Right lung (tissue), 5 donors: Measurements from ENCODE around the gene ABCG4. TPM values are rescaled to one million over a fixed set of nuclear protein-coding genes. Genes with fewer than 3 reads are reported as not detected.
A peak's percentile ranks its signal among the peaks of the same experiment; 100 is the strongest.
"Not testable (repeated sequence)": the region's sequence is repeated elsewhere in the genome, so short reads cannot be mapped to it uniquely, and the experiment has no call there.

Experiments
- DNase-seq, 2 donors: peaks; one replicate each; pipeline ENCODE4 v3.0.0-alpha.2; 2013
- polyA plus RNA-seq, 5 donors: library from polyadenylated mRNA; unstranded; fragments of 120-200 nt; gene quantifications; one replicate each; pipeline versions ENCODE4 v1.2.1 to v1.2.3, GENCODE V29; 2013; ENCODE audit warnings: inconsistent platforms in 1 of 5, low replicate concordance in 1 of 5; ENCODE audit not compliant: insufficient read length in 5 of 5, insufficient read depth in 1 of 5

ABCG4 gene
- polyA plus RNA-seq, 5 donors, result 1.0 to 1.4 (median 1.2) TPM

- DNase-seq, result no peak
These were observed 4.4 kb downstream of the ABCG4 start for GRCh38 chr11:119153049-119153818.

GRCh38 chr11:119154178-119154577 lies 5.3 kb downstream of the ABCG4 start:
- no peak for DNase-seq

GRCh38 chr11:119155733-119156492 lies 7.1 kb downstream of the ABCG4 start:
- no peak for DNase-seq

DNA sequence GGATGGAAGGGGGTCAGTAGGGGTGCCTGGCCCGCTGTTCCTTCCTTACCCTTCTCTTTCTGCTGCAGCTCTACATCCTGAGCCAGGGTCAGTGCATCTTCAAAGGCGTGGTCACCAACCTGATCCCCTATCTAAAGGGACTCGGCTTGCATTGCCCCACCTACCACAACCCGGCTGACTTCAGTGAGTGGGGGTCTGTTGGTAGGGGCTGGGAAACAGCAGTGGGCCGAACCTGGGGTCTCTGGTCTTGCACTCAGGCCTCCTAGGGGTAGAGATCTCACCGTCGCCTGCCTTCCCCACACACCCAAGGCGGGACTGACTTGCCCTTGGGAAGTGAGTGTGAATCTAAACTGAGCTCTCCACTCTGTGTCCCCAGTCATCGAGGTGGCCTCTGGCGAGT lies 7.6 kb downstream of the ABCG4 start:
- DNase-seq, result no peak

DNA sequence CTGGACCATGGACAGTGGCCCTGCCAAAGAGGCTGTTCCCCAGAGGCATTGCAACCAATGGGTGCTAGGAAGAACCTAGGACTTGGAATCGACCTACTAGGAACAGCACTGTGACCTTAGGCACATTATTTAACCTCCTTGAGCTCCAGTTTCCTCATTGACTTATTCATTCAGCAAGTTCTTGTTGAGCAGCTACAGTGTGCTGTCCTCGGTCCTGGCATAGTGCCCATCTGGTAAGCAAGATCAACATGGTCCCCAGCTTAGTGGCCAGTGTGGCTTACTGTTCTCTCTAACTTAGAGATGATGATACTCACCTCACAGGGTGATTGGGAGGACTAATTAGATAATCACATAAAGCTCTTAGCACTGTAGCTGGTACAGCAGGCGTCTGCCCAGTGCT lies 8.2 kb downstream of the ABCG4 start:
- DNase-seq, result no peak

GRCh38 chr11:119158467-119158866 lies 9.6 kb downstream of the ABCG4 start:
- no peak for DNase-seq

DNA sequence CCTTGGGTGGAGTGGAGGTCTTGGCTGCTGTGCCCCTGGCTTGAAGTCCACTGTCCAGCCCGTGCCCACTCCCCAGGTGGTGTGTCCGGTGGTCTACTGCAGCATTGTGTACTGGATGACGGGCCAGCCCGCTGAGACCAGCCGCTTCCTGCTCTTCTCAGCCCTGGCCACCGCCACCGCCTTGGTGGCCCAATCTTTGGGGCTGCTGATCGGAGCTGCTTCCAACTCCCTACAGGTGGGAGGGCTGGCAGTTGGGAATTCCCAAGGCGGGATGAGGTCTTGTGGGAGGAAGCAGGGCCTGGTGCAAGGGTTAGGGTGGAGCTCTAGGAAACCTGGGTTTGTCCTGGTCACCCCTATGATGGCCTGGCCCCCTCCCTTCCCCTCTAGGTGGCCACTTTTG lies 11.3 kb downstream of the ABCG4 start:
- DNase-seq, result no peak

DNA sequence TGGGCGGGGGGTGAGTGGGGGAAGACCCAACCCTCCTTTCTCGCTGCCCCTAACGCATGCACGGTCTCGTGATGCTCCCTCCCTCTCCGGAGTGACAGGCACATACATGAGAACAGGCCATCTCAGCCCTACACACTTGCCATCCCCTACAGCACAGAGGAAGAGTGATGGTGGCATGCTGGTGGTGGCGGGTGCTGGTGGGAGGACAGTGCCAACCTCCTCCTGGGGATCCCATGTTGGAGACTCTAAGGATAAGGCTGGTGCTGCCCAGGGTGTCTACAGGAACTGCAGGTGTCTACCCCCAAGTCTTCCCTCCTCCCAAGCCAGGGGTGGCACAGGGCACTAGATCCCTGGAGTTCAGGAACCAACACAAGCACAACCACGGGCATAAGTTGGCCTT lies 13.0 kb downstream of the ABCG4 start:
- no peak for DNase-seq

GRCh38 chr11:119166368-119167076 lies 17.7 kb downstream of the ABCG4 start:
- no peak for DNase-seq

- not testable (repeated sequence) for DNase-seq
These were observed 18.2 kb downstream of the ABCG4 start for GRCh38 chr11:119167077-119167458.

GRCh38 chr11:119167933-119168332 lies 19.1 kb downstream of the ABCG4 start:
- no peak for DNase-seq

DNA sequence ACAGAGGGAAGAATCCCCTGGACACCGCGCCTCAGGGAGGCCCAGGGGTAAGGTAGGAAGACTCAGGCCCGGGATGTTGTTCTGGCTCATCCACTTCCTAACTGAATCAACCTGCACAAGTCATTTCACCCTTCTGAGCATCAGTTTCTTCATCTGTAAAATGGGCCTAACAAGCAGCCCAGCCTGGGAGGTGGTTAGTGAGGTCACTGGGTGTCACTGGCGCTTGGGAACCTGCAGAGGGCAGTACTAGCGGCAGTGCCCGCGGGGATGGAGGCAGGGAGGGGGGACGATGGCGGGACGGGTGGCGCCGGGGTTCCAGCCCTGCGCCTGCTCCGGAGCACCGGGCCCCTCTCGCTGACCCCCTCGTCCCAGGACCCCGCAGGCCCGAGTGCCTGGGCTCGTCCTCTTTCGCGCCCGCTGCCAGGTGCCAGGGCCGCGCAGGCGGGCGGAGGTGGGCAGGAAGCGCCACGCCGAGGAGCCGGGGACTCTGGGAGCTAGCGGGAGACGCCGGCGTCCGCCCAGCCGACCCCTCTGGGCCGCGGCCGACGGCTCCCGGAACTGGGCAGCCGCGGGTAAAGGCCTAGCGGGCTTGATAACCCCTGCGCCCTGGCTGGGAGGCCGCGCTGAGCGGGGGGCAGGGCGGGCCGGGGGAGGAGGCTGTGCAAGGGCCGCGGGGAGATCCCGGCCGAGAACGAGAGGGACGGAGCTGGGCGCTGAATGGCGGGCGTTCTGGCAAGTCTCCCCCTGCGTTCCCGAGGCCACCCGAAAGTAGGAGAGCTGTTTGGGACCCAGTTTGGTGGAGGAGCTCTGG lies 19.8 kb downstream of the ABCG4 start, which contains the start of gene NLRX1:
Gene NLRX1 (plus strand): TSS at position 255 of the 811 bp plus-strand sequence. CDS start 2,679 bp downstream, outside the sequence.
- peak; percentile 82 for DNase-seq

DNA sequence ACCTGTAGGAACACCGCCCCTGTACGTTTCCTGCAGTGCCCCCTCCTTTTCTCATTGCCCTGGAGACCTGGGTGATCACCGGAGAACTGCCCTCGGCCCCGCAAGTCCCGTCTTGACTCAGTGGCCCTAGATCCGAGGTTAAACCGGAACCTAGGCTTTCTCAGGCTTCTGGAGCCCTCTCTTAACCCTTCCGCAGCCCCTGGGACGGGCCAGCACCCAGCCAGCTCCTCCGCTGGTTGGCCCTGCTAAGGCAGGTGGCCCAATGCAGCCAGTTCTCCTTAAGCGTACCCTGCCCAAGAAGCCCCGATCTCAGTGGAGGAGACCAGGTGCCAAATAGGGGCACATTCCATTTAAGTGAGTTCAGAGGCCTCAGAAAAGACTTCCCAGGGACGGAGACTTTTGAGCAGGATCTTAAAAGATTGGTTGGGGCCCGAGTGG lies 20.4 kb downstream of the ABCG4 start:
- peak; percentile 35 to 43 for DNase-seq

GRCh38 chr11:119172513-119172912 lies 23.7 kb downstream of the ABCG4 start:
- no peak for DNase-seq

DNA sequence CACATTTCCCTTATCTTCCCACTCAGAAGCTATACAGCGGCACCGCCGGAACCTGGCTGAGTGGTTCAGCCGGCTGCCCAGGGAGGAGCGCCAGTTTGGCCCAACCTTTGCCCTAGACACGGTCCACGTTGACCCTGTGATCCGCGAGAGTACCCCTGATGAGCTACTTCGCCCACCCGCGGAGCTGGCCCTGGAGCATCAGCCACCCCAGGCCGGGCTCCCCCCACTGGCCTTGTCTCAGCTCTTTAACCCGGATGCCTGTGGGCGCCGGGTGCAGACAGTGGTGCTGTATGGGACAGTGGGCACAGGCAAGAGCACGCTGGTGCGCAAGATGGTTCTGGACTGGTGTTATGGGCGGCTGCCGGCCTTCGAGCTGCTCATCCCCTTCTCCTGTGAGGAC lies 24.6 kb downstream of the ABCG4 start:
- DNase-seq, result no peak

- no peak for DNase-seq
These were observed 26.7 kb downstream of the ABCG4 start for GRCh38 chr11:119175493-119176077.

- DNase-seq, result no peak
These were observed 29.4 kb downstream of the ABCG4 start for GRCh38 chr11:119178166-119178680.

GRCh38 chr11:119179342-119179741 lies 30.5 kb downstream of the ABCG4 start:
- no peak for DNase-seq

DNA sequence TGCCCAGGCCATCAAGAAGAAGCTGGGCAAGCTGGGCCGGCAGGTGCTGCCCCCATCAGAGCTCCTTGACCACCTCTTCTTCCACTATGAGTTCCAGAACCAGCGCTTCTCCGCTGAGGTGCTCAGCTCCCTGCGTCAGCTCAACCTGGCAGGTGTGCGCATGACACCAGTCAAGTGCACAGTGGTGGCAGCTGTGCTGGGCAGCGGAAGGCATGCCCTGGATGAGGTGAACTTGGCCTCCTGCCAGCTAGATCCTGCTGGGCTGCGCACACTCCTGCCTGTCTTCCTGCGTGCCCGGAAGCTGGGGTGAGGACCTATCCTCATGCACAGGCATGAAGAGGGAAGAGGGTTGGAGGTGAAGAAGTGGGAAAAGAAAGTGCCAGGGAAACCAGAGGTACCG lies 31.1 kb downstream of the ABCG4 start:
- DNase-seq, result no peak

- DNase-seq, result no peak
These were observed 32.2 kb downstream of the ABCG4 start for GRCh38 chr11:119180729-119181676.
